Caco-2 (cell line): ENCODE data around the gene MX1. TPM values are rescaled to one million over a fixed set of nuclear protein-coding genes. Genes with fewer than 3 reads are reported as not detected.
A peak's percentile ranks its signal among the peaks of the same experiment; 100 is the strongest.

Experiments used
- BruUV-seq: library from RNA; stranded (reverse); fragments of 400-500 nt; replicated peaks from 2 replicates; lab custom pipeline; 2021; lab: Mats Ljungman, UMichigan
- CTCF ChIA-PET: fragments of 300-600 bp; sonication (Branson Sonifier 250); formaldehyde crosslinking; loops from one replicate; lab custom pipeline; 2022; ENCODE audit warnings: antibody characterized with exemption; lab: Charles Lee
- POLR2A ChIA-PET: fragments of 300-600 bp; sonication (Branson Sonifier 250); formaldehyde crosslinking; loops from one replicate; lab custom pipeline; 2022; ENCODE audit warnings: antibody characterized with exemption; lab: Charles Lee
- DNase-seq, 2 experiments: peaks; one replicate each; pipeline versions ENCODE4 v3.0.0 to v3.0.0-alpha.2; 2020 to 2022
- H3K27me3 ChIP-seq: replicated peaks from 2 replicates; pipeline ENCODE4 v1.6.0; 2011; ENCODE audit warnings: low read length; ENCODE audit not compliant: control insufficient read depth, insufficient read depth
- H3K36me3 ChIP-seq: 2 replicates; pipeline ENCODE4 v1.5.1; 2011; ENCODE audit warnings: low read length; ENCODE audit not compliant: control insufficient read depth, insufficient read depth
- H3K4me1 ChIP-seq: fragments of 250-450 bp; sonication (Bioruptor Pico); 2 replicates; pipeline ENCODE4 v1.5.1; 2020; ENCODE audit warnings: mild to moderate bottlenecking
- H3K4me3 ChIP-seq: 2 replicates; pipeline ENCODE4 v1.5.1; 2011; ENCODE audit warnings: low read depth, mild to moderate bottlenecking, control low read depth, low read length
- H3K9me3 ChIP-seq: fragments of 250-450 bp; sonication (Bioruptor Pico); 2 replicates; pipeline ENCODE4 v1.5.1; 2020; ENCODE audit warnings: mild to moderate bottlenecking, moderate library complexity
- H3K27ac Mint-ChIP-seq: one replicate; pipeline ENCODE4 v1.8.0; 2022; ENCODE audit warnings: mixed read lengths; ENCODE audit not compliant: unreplicated experiment
- H3K27me3 Mint-ChIP-seq: one replicate; pipeline ENCODE4 v1.8.0; 2022; ENCODE audit warnings: mixed read lengths; ENCODE audit not compliant: insufficient read depth, unreplicated experiment
- H3K36me3 Mint-ChIP-seq: one replicate; pipeline ENCODE4 v1.8.0; 2022; ENCODE audit warnings: mild to moderate bottlenecking, mixed read lengths; ENCODE audit not compliant: insufficient read depth, unreplicated experiment
- H3K4me1 Mint-ChIP-seq: one replicate; pipeline ENCODE4 v1.8.0; 2022; ENCODE audit warnings: low read depth, mixed read lengths; ENCODE audit not compliant: unreplicated experiment
- H3K4me3 Mint-ChIP-seq: one replicate; pipeline ENCODE4 v1.8.0; 2022; ENCODE audit warnings: mild to moderate bottlenecking, moderate library complexity, mixed read lengths; ENCODE audit not compliant: unreplicated experiment
- H3K9me3 Mint-ChIP-seq: one replicate; pipeline ENCODE4 v1.8.0; 2022; ENCODE audit warnings: mixed read lengths; ENCODE audit not compliant: unreplicated experiment
- CTCF ChIP-seq, 2 experiments: fragments of 200-600 bp in 1 of 2; IDR thresholded peaks; 1 replicate in 1 of 2; 2 replicates in 1 of 2; pipeline versions ENCODE4 v1.5.1 to v1.8.0; 2011 to 2022; ENCODE audit warnings: antibody characterized with exemption in 1 of 2, control low read depth in 1 of 2, inconsistent platforms in 1 of 2, low read depth in 1 of 2, low read length in 1 of 2, mild to moderate bottlenecking in 1 of 2, moderate library complexity in 1 of 2; ENCODE audit not compliant: insufficient read depth in 1 of 2, severe bottlenecking in 1 of 2, unreplicated experiment in 1 of 2
- intact Hi-C: fragments of 100-400 bp; cut with micrococcal nuclease; formaldehyde crosslinking; loops from one replicate; pipeline ENCODE4 v1.10.0; 2022; ENCODE audit not compliant: unreplicated experiment
- total RNA-seq: library from RNA; stranded (reverse); gene quantifications from 2 replicates; pipeline ENCODE4 v1.2.3, GENCODE V29; 2022

Gene MX1
- total RNA-seq, 1 experiment from 2014 or later = 18.9 TPM

DNA sequence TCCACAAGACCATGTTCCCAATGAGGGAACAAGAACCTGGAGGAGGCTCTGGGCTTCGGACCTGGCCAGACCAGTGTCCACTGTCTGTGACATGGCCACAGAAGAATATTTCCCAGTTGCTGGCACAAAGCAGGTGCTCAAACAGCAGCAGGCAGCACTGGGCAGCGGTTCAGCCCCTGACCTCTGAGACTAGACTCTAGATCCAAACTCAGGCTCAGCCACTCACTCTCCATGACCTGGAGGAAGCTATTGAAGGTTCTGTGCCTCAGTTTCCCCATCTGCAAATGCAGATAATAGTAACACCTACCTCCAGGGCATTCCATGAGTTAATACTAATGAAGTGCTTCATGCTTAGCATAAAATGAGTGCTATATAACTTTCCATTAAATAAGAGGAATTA is 73.9 kb downstream of the MX1 start:
- Mint-ChIP-seq H3K4me3 (peak overlapping the region; percentile 62), H3K27me3 (no peaks in the 10 kb centered on the region), H3K27ac (peak overlapping the region; percentile 80), H3K36me3 (peaks cover 57% of the 10 kb centered on the region), H3K4me1 (peaks cover 68% of the 10 kb centered on the region), H3K9me3 (no peaks in the 10 kb centered on the region)
- no peak for TF ChIP-seq CTCF (IDR thresholded peaks at IDR 0.05; ENCODE audit: insufficient read depth in 1 of 2, low read depth in 1 of 2, low read length in 1 of 2, severe bottlenecking in 1 of 2, unreplicated experiment in 1 of 2)
- DNase-seq = no peak
- CTCF ChIA-PET = no interaction called here
- POLR2A ChIA-PET = no interaction called here
- Histone ChIP-seq H3K27me3 (no peaks in the 10 kb centered on the region), H3K4me1 (peaks cover 84% of the 10 kb centered on the region), H3K9me3 (no peaks in the 10 kb centered on the region), H3K4me3 (no peak overlapping the region), H3K36me3 (no peaks in the 10 kb centered on the region)
- no TSS peak for BruUV-seq
- intact Hi-C loops = loop anchor here (2.0 kb wide), 2 partner anchors 17 to 177 kb away; no protein-coding TSS in a partner anchor

DNA sequence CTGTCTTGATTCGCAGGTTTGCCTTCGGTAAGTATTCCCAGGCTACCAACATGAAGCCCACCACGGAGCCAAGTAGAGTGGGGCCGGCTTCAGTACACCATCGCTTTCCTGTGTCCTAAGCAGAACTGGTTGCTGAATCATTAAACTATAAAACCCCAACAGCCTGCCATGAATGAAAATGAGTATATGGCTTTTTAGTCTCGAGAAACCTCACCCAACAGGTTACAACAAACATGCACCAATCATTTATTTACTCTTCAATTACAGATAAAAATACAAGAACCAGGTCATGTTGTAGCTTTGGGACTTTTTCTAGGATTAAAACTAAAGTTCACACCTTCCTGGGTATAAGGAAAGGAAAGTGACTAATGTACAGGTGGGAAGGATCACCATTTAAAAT is 74.3 kb downstream of the MX1 start:
- Mint-ChIP-seq H3K9me3 (no peaks in the 10 kb centered on the region), H3K27me3 (no peaks in the 10 kb centered on the region), H3K36me3 (peaks cover 52% of the 10 kb centered on the region), H3K4me1 (peaks cover 68% of the 10 kb centered on the region), H3K4me3 (no peak overlapping the region), H3K27ac (peak overlapping the region; percentile 55)
- no peak for TF ChIP-seq CTCF (IDR thresholded peaks at IDR 0.05; ENCODE audit: insufficient read depth in 1 of 2, low read depth in 1 of 2, low read length in 1 of 2, severe bottlenecking in 1 of 2, unreplicated experiment in 1 of 2)
- no peaks in the 10 kb centered on the region for H3K36me3 ChIP-seq
- H3K27me3 ChIP-seq = no peaks in the 10 kb centered on the region
- no peak for DNase-seq
- POLR2A ChIA-PET = no interaction called here
- BruUV-seq = no TSS peak
- CTCF ChIA-PET = no interaction called here
- peaks cover 86% of the 10 kb centered on the region for H3K4me1 ChIP-seq
- intact Hi-C loops = no loop called here
- no peak overlapping the region for H3K4me3 ChIP-seq
- H3K9me3 ChIP-seq = no peaks in the 10 kb centered on the region

DNA sequence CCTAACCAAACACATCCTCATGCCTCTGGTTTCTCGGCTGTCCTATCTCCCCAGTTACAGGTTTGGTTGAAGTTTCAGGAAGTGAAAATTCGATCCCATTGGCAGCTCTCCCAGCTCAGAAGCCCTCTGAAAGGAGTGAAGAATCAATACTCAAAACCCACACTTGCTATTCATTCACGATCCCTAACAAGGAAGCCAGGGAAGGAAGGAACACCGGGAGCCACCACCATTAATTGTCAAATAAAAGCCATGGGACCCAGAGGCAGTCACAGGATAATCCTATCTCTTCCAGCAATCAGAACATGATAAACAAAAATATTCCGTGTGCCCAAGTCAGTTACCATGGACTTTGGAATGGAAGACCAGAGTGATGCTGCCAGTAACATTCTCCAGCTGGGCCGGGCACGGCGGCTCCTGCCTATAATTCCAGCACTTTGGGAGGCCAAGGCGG is 74.9 kb downstream of the MX1 start:
- peak in 1 of 2 experiments; percentile 18 for DNase-seq
- peak overlapping the region; percentile 10 for H3K4me3 Mint-ChIP-seq
- H3K27me3 Mint-ChIP-seq = no peaks in the 10 kb centered on the region

More for the DNA sequence above, 74.9 kb downstream of the MX1 start:
- intact Hi-C loops = no loop called here
- Mint-ChIP-seq H3K36me3 (peaks cover 49% of the 10 kb centered on the region), H3K4me1 (peaks cover 68% of the 10 kb centered on the region), H3K27ac (peak overlapping the region; percentile 55), H3K9me3 (no peaks in the 10 kb centered on the region)
- H3K9me3 ChIP-seq = no peaks in the 10 kb centered on the region
- no peaks in the 10 kb centered on the region for H3K27me3 ChIP-seq
- ChIA-PET CTCF (no interaction called here), POLR2A (no interaction called here)
- H3K4me3 ChIP-seq = no peak overlapping the region
- no peak for TF ChIP-seq CTCF (IDR thresholded peaks at IDR 0.05; ENCODE audit: insufficient read depth in 1 of 2, low read depth in 1 of 2, low read length in 1 of 2, severe bottlenecking in 1 of 2, unreplicated experiment in 1 of 2)
- BruUV-seq = no TSS peak
- H3K36me3 ChIP-seq = no peaks in the 10 kb centered on the region
- peaks cover 89% of the 10 kb centered on the region for H3K4me1 ChIP-seq
